ENCODE data around the gene SH2D7. TPM values are rescaled to one million over a fixed set of nuclear protein-coding genes. Genes with fewer than 3 reads are reported as not detected.

The SH2D7 gene
- total RNA-seq, 1 experiment from 2014 or later = not detected

- TF ChIP-seq SP1 (CRISPR knock-in tag; conservative IDR thresholded peaks at IDR 0.05) (no peak), NFATC4 (CRISPR knock-in tag; IDR thresholded peaks at IDR 0.05) (no peak), ZNF396 (CRISPR knock-in tag; IDR thresholded peaks at IDR 0.05; ENCODE audit: borderline replicate concordance) (no peak), SMAD3 (CRISPR knock-in tag; IDR thresholded peaks at IDR 0.05; ENCODE audit: borderline replicate concordance) (no peak), PRDM15 (CRISPR knock-in tag; IDR thresholded peaks at IDR 0.05) (no peak), FOXJ3 (CRISPR knock-in tag; IDR thresholded peaks at IDR 0.05; ENCODE audit: borderline replicate concordance) (no peak), E2F1 (CRISPR knock-in tag; IDR thresholded peaks at IDR 0.05) (no peak), TEAD4 (CRISPR knock-in tag; IDR thresholded peaks at IDR 0.05) (no peak), ZNF671 (CRISPR knock-in tag; IDR thresholded peaks at IDR 0.05) (no peak), PREB (CRISPR knock-in tag; IDR thresholded peaks at IDR 0.05; ENCODE audit: borderline replicate concordance) (no peak), HMGXB4 (CRISPR knock-in tag; IDR thresholded peaks at IDR 0.05) (no peak), JUN (CRISPR knock-in tag; IDR thresholded peaks at IDR 0.05) (no peak)
- Mint-ChIP-seq H3K27ac (peak overlapping the region; percentile 46; the same call in 1 of the 2 replicates), H3K9me3 (no peaks in the 10 kb centered on the region), H3K27me3 (ENCODE audit: low read depth) (no peaks in the 10 kb centered on the region), H3K4me1 (peaks cover 23% of the 10 kb centered on the region), H3K36me3 (no peaks in the 10 kb centered on the region), H3K4me3 (no peak overlapping the region)
- ATAC-seq (peak; percentile 34), DNase-seq (ENCODE audit: low spot score) (peak; percentile 10)
- ChIA-PET POLR2A (no interaction called here), CTCF (interaction anchor here (0.6 to 1.4 kb wide), 8 partner anchors 13 to 317 kb away, joined by 3 to 9 read pairs (median 4); no protein-coding TSS in a partner anchor)
Observed at GRCh38 chr15:78056714-78057269, 35.6 kb upstream of the SH2D7 start.

- Mint-ChIP-seq H3K4me3 (no peak overlapping the region), H3K27ac (no peak overlapping the region), H3K36me3 (no peaks in the 10 kb centered on the region), H3K9me3 (no peaks in the 10 kb centered on the region), H3K4me1 (peaks cover 19% of the 10 kb centered on the region), H3K27me3 (ENCODE audit: low read depth) (no peaks in the 10 kb centered on the region)
- ChIA-PET POLR2A (no interaction called here), CTCF (interaction anchor here (1.4 kb wide), 1 partner anchor 99 kb away, joined by 3 read pairs; no protein-coding TSS in a partner anchor)
- ATAC-seq = no peak
- DNase-seq (ENCODE audit: low spot score) = no peak
- TF ChIP-seq HMGXB4 (CRISPR knock-in tag; IDR thresholded peaks at IDR 0.05) = no peak
- no peak for TF ChIP-seq IRF2 (CRISPR knock-in tag; IDR thresholded peaks at IDR 0.05; ENCODE audit: borderline replicate concordance, low read depth)
- no peak for TF ChIP-seq ZNF138 (CRISPR knock-in tag; conservative IDR thresholded peaks at IDR 0.05)
- no peak for TF ChIP-seq ZSCAN18 (CRISPR knock-in tag; IDR thresholded peaks at IDR 0.05)
- TF ChIP-seq SOX15 (CRISPR knock-in tag; IDR thresholded peaks at IDR 0.05) = no peak
- TF ChIP-seq NR3C1 (CRISPR knock-in tag; conservative IDR thresholded peaks at IDR 0.05; ENCODE audit: low read depth) = no peak
- no peak for TF ChIP-seq ZNF512 (CRISPR knock-in tag; IDR thresholded peaks at IDR 0.05; ENCODE audit: borderline replicate concordance)
- TF ChIP-seq KAT7 (CRISPR knock-in tag; IDR thresholded peaks at IDR 0.05; ENCODE audit: borderline replicate concordance) = no peak
- no peak for TF ChIP-seq FOXP1 (CRISPR knock-in tag; IDR thresholded peaks at IDR 0.05; ENCODE audit: borderline replicate concordance)
- no peak for TF ChIP-seq E2F4 (CRISPR knock-in tag; IDR thresholded peaks at IDR 0.05; ENCODE audit: borderline replicate concordance, low read depth)
Observed at GRCh38 chr15:78057803-78058202, 34.6 kb upstream of the SH2D7 start.
